HG03139 (cell line): ENCODE results near the gene SERPINA12.

ENCODE experiments used
- ATAC-seq: cut with Tn5 transposase; IDR thresholded peaks from one replicate; pipeline ENCODE4 v1.9.1; 2021; ENCODE audit not compliant: unreplicated experiment

Gene SERPINA12

GRCh38 chr14:94467728-94468520, 41.3 kb downstream of the SERPINA12 start:
- ATAC-seq: no peak

GRCh38 chr14:94466706-94467370, 42.4 kb downstream of the SERPINA12 start:
- ATAC-seq: no peak

GRCh38 chr14:94465042-94465441, 44.2 kb downstream of the SERPINA12 start:
- no peak for ATAC-seq

GRCh38 chr14:94464290-94464689, 45.0 kb downstream of the SERPINA12 start:
- ATAC-seq: no peak

GRCh38 chr14:94462763-94463572, 46.3 kb downstream of the SERPINA12 start:
- ATAC-seq: no peak

- ATAC-seq: no peak
These were observed 47.1 kb downstream of the SERPINA12 start for GRCh38 chr14:94462219-94462551.

GRCh38 chr14:94461526-94462218, 47.6 kb downstream of the SERPINA12 start:
- ATAC-seq: no peak

- ATAC-seq: no peak
These were observed 48.4 kb downstream of the SERPINA12 start for GRCh38 chr14:94460631-94461416.

- ATAC-seq: no peak
These were observed 50.6 kb downstream of the SERPINA12 start for GRCh38 chr14:94458558-94459205.

- no peak for ATAC-seq
These were observed 51.2 kb downstream of the SERPINA12 start for GRCh38 chr14:94458096-94458495.

- ATAC-seq: no peak
These were observed 53.3 kb downstream of the SERPINA12 start for GRCh38 chr14:94455928-94456327.

GRCh38 chr14:94451826-94452225, 57.4 kb downstream of the SERPINA12 start:
- no peak for ATAC-seq

- ATAC-seq: no peak
These were observed 58.0 kb downstream of the SERPINA12 start for GRCh38 chr14:94451091-94451771.

- no peak for ATAC-seq
These were observed 58.6 kb downstream of the SERPINA12 start for GRCh38 chr14:94450722-94451090.

- no peak for ATAC-seq
These were observed 59.3 kb downstream of the SERPINA12 start for GRCh38 chr14:94449930-94450329.

- no peak for ATAC-seq
These were observed 61.0 kb downstream of the SERPINA12 start for GRCh38 chr14:94448071-94448808.

- no peak for ATAC-seq
These were observed 62.1 kb downstream of the SERPINA12 start for GRCh38 chr14:94447206-94447605.

GRCh38 chr14:94446126-94446525, 63.1 kb downstream of the SERPINA12 start:
- ATAC-seq: no peak

GRCh38 chr14:94445003-94445402, 64.3 kb downstream of the SERPINA12 start:
- no peak for ATAC-seq
